Measurements from ENCODE around the gene SREBF1. TPM values are rescaled to one million over a fixed set of nuclear protein-coding genes. Genes with fewer than 3 reads are reported as not detected.
A peak's percentile ranks its signal among the peaks of the same experiment; 100 is the strongest.

Gene SREBF1
- total RNA-seq, 1 experiment from 2014 or later, result 167 TPM

GRCh38 chr17:17782523-17783115, 54.2 kb downstream of the SREBF1 start:
- ChIA-PET POLR2A (ENCODE audit: unreplicated experiment) (no interaction called here), CTCF (no interaction called here)
- Histone ChIP-seq H2AFZ (ENCODE audit: low read length) (peak overlapping the region; percentile 82), H3K4me3 (ENCODE audit: low read length) (peak overlapping the region; percentile 73), H3K4me2 (ENCODE audit: low read length) (peak overlapping the region; percentile 95), H3K36me3 (ENCODE audit: low read depth, low read length) (no peaks in the 10 kb centered on the region), H3K27me3 (ENCODE audit: low read length) (no peaks in the 10 kb centered on the region), H3K9me3 (ENCODE audit: low read length) (no peaks in the 10 kb centered on the region), H3K79me2 (ENCODE audit: low read length) (peaks cover 38% of the 10 kb centered on the region), H3K4me1 (ENCODE audit: insufficient read depth, low read length) (peaks cover 17% of the 10 kb centered on the region), H3K27ac (ENCODE audit: low read length) (no peak overlapping the region), H3F3A (ENCODE audit: low read length, unreplicated experiment) (no peaks in the 10 kb centered on the region), H4K20me1 (ENCODE audit: low read length) (peaks cover 21% of the 10 kb centered on the region), H3K9ac (ENCODE audit: low read length) (peak overlapping the region; percentile 39; the same call in 1 of the 2 replicates), H3K9me2 (replicated peaks; ENCODE audit: low read length) (no peaks in the 10 kb centered on the region)
- peak; percentile 16 for DNase-seq
- no TSS peak for BruUV-seq (replicated peaks)
- peak; percentile 30 for ATAC-seq
- intact Hi-C loops (cut with micrococcal nuclease), result no loop called here
- no peak for TF ChIP-seq EZH2phosphoT487 (IDR thresholded peaks at IDR 0.05; ENCODE audit: borderline replicate concordance, low read length)
- TF ChIP-seq EZH2 (IDR thresholded peaks at IDR 0.05; ENCODE audit: low read length, unreplicated experiment), result no peak
- TF ChIP-seq, protein P1, sequence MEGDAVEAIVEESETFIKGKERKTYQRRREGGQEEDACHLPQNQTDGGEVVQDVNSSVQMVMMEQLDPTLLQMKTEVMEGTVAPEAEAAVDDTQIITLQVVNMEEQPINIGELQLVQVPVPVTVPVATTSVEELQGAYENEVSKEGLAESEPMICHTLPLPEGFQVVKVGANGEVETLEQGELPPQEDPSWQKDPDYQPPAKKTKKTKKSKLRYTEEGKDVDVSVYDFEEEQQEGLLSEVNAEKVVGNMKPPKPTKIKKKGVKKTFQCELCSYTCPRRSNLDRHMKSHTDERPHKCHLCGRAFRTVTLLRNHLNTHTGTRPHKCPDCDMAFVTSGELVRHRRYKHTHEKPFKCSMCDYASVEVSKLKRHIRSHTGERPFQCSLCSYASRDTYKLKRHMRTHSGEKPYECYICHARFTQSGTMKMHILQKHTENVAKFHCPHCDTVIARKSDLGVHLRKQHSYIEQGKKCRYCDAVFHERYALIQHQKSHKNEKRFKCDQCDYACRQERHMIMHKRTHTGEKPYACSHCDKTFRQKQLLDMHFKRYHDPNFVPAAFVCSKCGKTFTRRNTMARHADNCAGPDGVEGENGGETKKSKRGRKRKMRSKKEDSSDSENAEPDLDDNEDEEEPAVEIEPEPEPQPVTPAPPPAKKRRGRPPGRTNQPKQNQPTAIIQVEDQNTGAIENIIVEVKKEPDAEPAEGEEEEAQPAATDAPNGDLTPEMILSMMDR (conservative IDR thresholded peaks at IDR 0.05; ENCODE audit: low read depth, low read length), result no peak

GRCh38 chr17:17781591-17782496, 54.9 kb downstream of the SREBF1 start:
- BruUV-seq (replicated peaks), result no TSS peak
- Histone ChIP-seq H3K27me3 (ENCODE audit: low read length) (no peaks in the 10 kb centered on the region), H3K9me3 (ENCODE audit: low read length) (no peaks in the 10 kb centered on the region), H3K9me2 (replicated peaks; ENCODE audit: low read length) (no peaks in the 10 kb centered on the region), H3K4me2 (ENCODE audit: low read length) (peak overlapping the region; percentile 95), H3K4me3 (ENCODE audit: low read length) (peak overlapping the region; percentile 73), H3K27ac (ENCODE audit: low read length) (no peak overlapping the region), H3K9ac (ENCODE audit: low read length) (no peak overlapping the region; the same call in 1 of the 2 replicates), H3K79me2 (ENCODE audit: low read length) (peaks cover 31% of the 10 kb centered on the region), H2AFZ (ENCODE audit: low read length) (peak overlapping the region; percentile 57; the same call in 1 of the 2 replicates), H4K20me1 (ENCODE audit: low read length) (peaks cover 21% of the 10 kb centered on the region), H3F3A (ENCODE audit: low read length, unreplicated experiment) (no peaks in the 10 kb centered on the region), H3K36me3 (ENCODE audit: low read depth, low read length) (no peaks in the 10 kb centered on the region), H3K4me1 (ENCODE audit: insufficient read depth, low read length) (peaks cover 17% of the 10 kb centered on the region)
- ATAC-seq (peak; percentile 34), DNase-seq (peak; percentile 45)
- no peak for TF ChIP-seq EZH2 (IDR thresholded peaks at IDR 0.05; ENCODE audit: low read length, unreplicated experiment)
- no peak for TF ChIP-seq EZH2phosphoT487 (IDR thresholded peaks at IDR 0.05; ENCODE audit: borderline replicate concordance, low read length)
- TF ChIP-seq, protein P1 (conservative IDR thresholded peaks at IDR 0.05; ENCODE audit: low read depth, low read length), result no peak
- CTCF ChIA-PET, result no interaction called here
- intact Hi-C loops (cut with micrococcal nuclease), result no loop called here
- POLR2A ChIA-PET (ENCODE audit: unreplicated experiment), result no interaction called here
